Uterus (tissue), 4 donors: ENCODE data around the gene OPTC. TPM values are rescaled to one million over a fixed set of nuclear protein-coding genes. Genes with fewer than 3 reads are reported as not detected.
A peak's percentile ranks its signal among the peaks of the same experiment; 100 is the strongest.

ENCODE experiments used
- DNase-seq, 2 donors: peaks; one replicate each; pipeline ENCODE4 v3.0.0-alpha.2; 2019 to 2020
- H3K27ac ChIP-seq, 2 donors: fragments of 200-600 bp; sonication (generic); 1 replicate in 1 of 2; 2 replicates in 1 of 2; pipeline ENCODE4 v1.5.1; 2016 to 2018
- H3K27me3 ChIP-seq, 2 donors: fragments of 200-600 bp; sonication (generic); one replicate each; pipeline ENCODE4 v1.5.1; 2018 to 2019; ENCODE audit warnings: control low read depth in 1 of 2
- H3K36me3 ChIP-seq, 2 donors: fragments of 200-600 bp; sonication (generic); one replicate each; pipeline ENCODE4 v1.5.1; 2019; ENCODE audit warnings: control low read depth in 1 of 2
- H3K4me1 ChIP-seq, 2 donors: fragments of 200-600 bp; sonication (generic); one replicate each; pipeline ENCODE4 v1.5.1; 2018 to 2019; ENCODE audit warnings: control low read depth in 1 of 2
- H3K4me3 ChIP-seq, 2 donors: fragments of 200-600 bp; sonication (generic); 1 replicate in 1 of 2; 2 replicates in 1 of 2; pipeline ENCODE4 v1.5.1; 2018 to 2019; ENCODE audit warnings: mild to moderate bottlenecking in 1 of 2
- H3K9me3 ChIP-seq, 2 donors: fragments of 200-600 bp; sonication (generic); one replicate each; pipeline ENCODE4 v1.5.1; 2019; ENCODE audit warnings: control low read depth in 1 of 2
- CTCF ChIP-seq, 4 experiments: fragments of 200-600 bp in 2 of 4; fragments of 450-650 bp in 2 of 4; sonication (generic) in 2 of 4; IDR thresholded peaks; one replicate each; pipeline ENCODE4 v1.5.1; 2016 to 2019; ENCODE audit warnings: antibody characterized with exemption in 4 of 4, mild to moderate bottlenecking in 2 of 4, moderate library complexity in 1 of 4
- POLR2A ChIP-seq, 2 donors: fragments of 450-650 bp; IDR thresholded peaks; one replicate each; pipeline ENCODE4 v1.6.1; 2016; ENCODE audit warnings: antibody characterized with exemption in 2 of 2, mild to moderate bottlenecking in 1 of 2, moderate library complexity in 1 of 2
- intact Hi-C: fragments of 100-400 bp; cut with DNase I; formaldehyde crosslinking; loops from one replicate; pipeline ENCODE4 v1.15.1; 2023; ENCODE audit warnings: low total_unique reads
- total RNA-seq, 4 donors: library from RNA; depleted of rRNA in 3 of 4; stranded (reverse); fragments of >200 nt in 3 of 4; gene quantifications; one replicate each; pipeline versions ENCODE4 v1.1.0 to v1.2.4, GENCODE V29; 2014 to 2023
- donor health status: DM: yes; HTN: yes; CAD: no.

The OPTC gene
- total RNA-seq, 4 donors from 2014 or later, result not detected

- no peak for DNase-seq
- TF ChIP-seq POLR2A (IDR thresholded peaks at IDR 0.05), result no peak
- TF ChIP-seq CTCF (IDR thresholded peaks at IDR 0.05), result no peak
- H3K4me1 ChIP-seq, result peaks cover 0 to 16% of the 10 kb centered on the region in 2 donors
- H3K4me3 ChIP-seq, result no peak overlapping the region
- no peaks in the 10 kb centered on the region for H3K9me3 ChIP-seq
- intact Hi-C loops, result loop anchor here (2.0 to 5.0 kb wide), 2 partner anchors 122 to 197 kb away; partner anchors contain the start of gene ATP2B4
- peak overlapping the region; percentile 83 to 85 for H3K27ac ChIP-seq
- H3K27me3 ChIP-seq, result no peaks in the 10 kb centered on the region
- no peaks in the 10 kb centered on the region for H3K36me3 ChIP-seq
These were observed 11.7 kb downstream of the OPTC start for GRCh38 chr1:203505526-203506204.

- Histone ChIP-seq H3K27me3 (no peaks in the 10 kb centered on the region), H3K4me3 (no peak overlapping the region), H3K27ac (peak overlapping the region; percentile 83 to 85), H3K36me3 (no peaks in the 10 kb centered on the region), H3K9me3 (no peaks in the 10 kb centered on the region), H3K4me1 (peaks cover 0 to 16% of the 10 kb centered on the region in 2 donors)
- intact Hi-C loops, result loop anchor here (5.0 kb wide), 1 partner anchor 120 kb away; the partner anchor contains the start of gene ATP2B4
- no peak for TF ChIP-seq CTCF (IDR thresholded peaks at IDR 0.05)
- TF ChIP-seq POLR2A (IDR thresholded peaks at IDR 0.05), result no peak
- peak; percentile 83 to 85 for DNase-seq
These were observed 13.1 kb downstream of the OPTC start for GRCh38 chr1:203506858-203507626.

GRCh38 chr1:203507759-203508158, 13.8 kb downstream of the OPTC start:
- Histone ChIP-seq H3K36me3 (no peaks in the 10 kb centered on the region), H3K9me3 (no peaks in the 10 kb centered on the region), H3K27me3 (no peaks in the 10 kb centered on the region), H3K4me1 (peaks cover 6 to 16% of the 10 kb centered on the region in 2 donors), H3K27ac (peak overlapping the region; percentile 83 to 85), H3K4me3 (no peak overlapping the region)
- TF ChIP-seq POLR2A (IDR thresholded peaks at IDR 0.05) (no peak), CTCF (IDR thresholded peaks at IDR 0.05) (no peak)
- DNase-seq, result peak in 1 of 2 donors; percentile 46
- intact Hi-C loops, result loop anchor here (5.0 kb wide), 1 partner anchor 120 kb away; the partner anchor contains the start of gene ATP2B4

GRCh38 chr1:203508463-203509073, 14.6 kb downstream of the OPTC start:
- H3K27me3 ChIP-seq, result no peaks in the 10 kb centered on the region
- peak in 1 of 2 donors; percentile 54 for DNase-seq
- intact Hi-C loops, result loop anchor here (5.0 kb wide), 1 partner anchor 119 kb away; the partner anchor contains the start of gene ATP2B4
- no peak for TF ChIP-seq CTCF (IDR thresholded peaks at IDR 0.05)
- TF ChIP-seq POLR2A (IDR thresholded peaks at IDR 0.05), result no peak
- no peaks in the 10 kb centered on the region for H3K36me3 ChIP-seq
- H3K4me1 ChIP-seq, result peaks cover 12 to 21% of the 10 kb centered on the region in 2 donors
- H3K27ac ChIP-seq, result peak overlapping the region; percentile 83 to 85
- H3K4me3 ChIP-seq, result no peak overlapping the region
- H3K9me3 ChIP-seq, result no peaks in the 10 kb centered on the region
